ENCODE results near the gene NEK10. TPM values are rescaled to one million over a fixed set of nuclear protein-coding genes. Genes with fewer than 3 reads are reported as not detected.

NEK10 gene
- total and polyA plus RNA-seq, 2 of the 13 experiments (the other 11 are each of a cell fraction or from before 2014, with no cell fraction given): 2.8 to 14.2 TPM

DNA sequence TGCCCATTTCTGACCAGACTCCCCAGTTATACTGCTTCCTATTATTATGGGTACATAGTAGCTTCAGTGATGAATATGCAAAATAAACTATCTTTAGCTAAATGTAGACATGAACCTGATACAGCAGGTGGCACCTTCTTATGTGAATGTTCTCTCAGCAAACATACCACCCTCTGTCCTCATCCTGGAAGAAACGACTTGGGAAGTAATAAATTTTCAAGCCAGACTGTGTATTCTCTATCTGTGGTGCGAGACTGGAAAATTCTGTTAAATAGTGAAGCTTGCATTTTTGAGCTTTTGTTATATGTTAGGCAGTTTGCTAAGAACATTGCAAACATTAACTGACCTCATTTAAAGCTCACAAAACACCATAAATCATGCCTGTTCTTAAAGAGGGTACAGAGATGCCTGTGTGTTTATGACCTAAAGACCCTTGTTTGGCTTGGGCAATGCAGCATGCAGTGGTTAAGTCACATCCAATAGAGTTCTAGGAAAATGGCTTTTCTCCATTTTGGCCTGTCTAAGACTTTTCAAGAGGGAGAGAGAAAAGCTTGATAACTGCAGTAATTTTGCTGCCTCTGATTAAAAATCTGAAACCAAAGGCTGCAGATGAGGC, 287.1 kb downstream of the NEK10 start (continued):
- TF ChIP-seq ZNF704 (CRISPR knock-in tag; IDR thresholded peaks at IDR 0.05; ENCODE audit: borderline replicate concordance) (no peak), ZSCAN30 (CRISPR knock-in tag; IDR thresholded peaks at IDR 0.05) (no peak), ZNF484 (CRISPR knock-in tag; IDR thresholded peaks at IDR 0.05; ENCODE audit: borderline replicate concordance, low read depth) (no peak)

DNA sequence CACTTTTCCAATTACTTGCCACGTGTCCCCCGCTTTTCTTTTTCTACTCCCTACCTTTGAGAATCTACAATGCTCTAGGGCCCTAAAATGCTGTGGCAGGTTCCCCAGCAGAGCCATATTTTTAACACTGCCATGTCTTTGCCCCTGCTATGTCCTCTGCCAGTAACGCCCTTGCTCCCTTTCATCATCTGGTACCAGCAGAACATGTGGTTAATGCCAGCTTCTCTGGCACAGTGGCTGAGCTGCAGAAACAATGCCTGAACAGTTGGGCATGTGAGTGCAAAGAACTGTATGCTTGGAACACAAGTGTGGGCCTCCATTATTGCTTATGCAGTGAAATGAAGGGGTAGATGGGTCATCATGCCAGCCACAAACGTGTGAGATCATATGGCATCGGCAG, 287.6 kb downstream of the NEK10 start:
- Histone ChIP-seq H3K4me3 (replicated peaks in 1 of 3; ENCODE audit: insufficient read depth in 1 of 3, low read depth in 2 of 3, low read length in 3 of 3) (no peak overlapping the region), H2AFZ (ENCODE audit: low read length) (no peak overlapping the region), H3K27me3 (ENCODE audit: control insufficient read depth in 1 of 2, insufficient read depth in 2 of 2, low read length in 2 of 2) (no peaks in the 10 kb centered on the region), H3K27ac (ENCODE audit: extremely low read length, insufficient read depth, low read length) (no peak overlapping the region), H3K9me3 (ENCODE audit: low read length) (no peaks in the 10 kb centered on the region), H3K79me2 (ENCODE audit: insufficient read depth, low read length) (no peaks in the 10 kb centered on the region), H3K36me3 (replicated peaks in 1 of 2; ENCODE audit: control insufficient read depth in 1 of 2, insufficient read depth in 2 of 2, low read length in 2 of 2) (no peaks in the 10 kb centered on the region), H3K4me2 (ENCODE audit: low read depth, low read length) (no peak overlapping the region), H4K20me1 (ENCODE audit: insufficient read depth, low read length) (no peaks in the 10 kb centered on the region), H3K4me1 (ENCODE audit: insufficient read depth, low read length) (no peaks in the 10 kb centered on the region), H3K9ac (ENCODE audit: insufficient read depth, low read depth, low read length) (no peak overlapping the region)
- DNase-seq (ENCODE audit: low spot score): no peak
- ChIA-PET POLR2A (no interaction called here), CTCF (ENCODE audit: low intra/inter-chr PET ratio, low total read pairs) (no interaction called here)
- intact Hi-C loops (cut with micrococcal nuclease; ENCODE audit: unreplicated experiment): no loop called here
- no peak for TF ChIP-seq RNF219 (CRISPR knock-in tag; IDR thresholded peaks at IDR 0.05)
- TF ChIP-seq ZNF512 (CRISPR knock-in tag; IDR thresholded peaks at IDR 0.05): no peak
- no TSS peak for BruUV-seq (replicated peaks)
- 1% methylated on average over 5 of the region's 5 CpGs for whole genome bisulfite sequencing (ENCODE audit: low lambda C conversion rate)
- in situ Hi-C loops (cut with HindIII; ENCODE audit: extremely low pct_ligation_motif_present, low pct_unique_long_range_greater_than_20kb): no loop called here
- no peak for ATAC-seq
- FAIRE-seq: no peak

Measured in HepG2 (cell line).